ENCODE results near the gene DERL3.

Gene DERL3

GRCh38 chr22:23832226-23833016, 6.4 kb downstream of the DERL3 start:
- H3K4me3 ChIP-seq (ENCODE audit: low read depth, low read length), result no peak overlapping the region

GRCh38 chr22:23831781-23832180, 7.0 kb downstream of the DERL3 start:
- no peak overlapping the region for H3K4me3 ChIP-seq (ENCODE audit: low read depth, low read length)

GRCh38 chr22:23831261-23831660, 7.5 kb downstream of the DERL3 start:
- H3K4me3 ChIP-seq (ENCODE audit: low read depth, low read length), result no peak overlapping the region

- no peak overlapping the region for H3K4me3 ChIP-seq (ENCODE audit: low read depth, low read length)
Observed at GRCh38 chr22:23829845-23830372, 8.9 kb downstream of the DERL3 start.

GRCh38 chr22:23828800-23829680, 9.8 kb downstream of the DERL3 start:
- no peak overlapping the region for H3K4me3 ChIP-seq (ENCODE audit: low read depth, low read length)

GRCh38 chr22:23827351-23827995, 11.3 kb downstream of the DERL3 start:
- H3K4me3 ChIP-seq (ENCODE audit: low read depth, low read length), result no peak overlapping the region

GRCh38 chr22:23826510-23827350, 12.1 kb downstream of the DERL3 start:
- H3K4me3 ChIP-seq (ENCODE audit: low read depth, low read length), result no peak overlapping the region

GRCh38 chr22:23825246-23825905, 13.4 kb downstream of the DERL3 start:
- no peak overlapping the region for H3K4me3 ChIP-seq (ENCODE audit: low read depth, low read length)

- no peak overlapping the region for H3K4me3 ChIP-seq (ENCODE audit: low read depth, low read length)
Observed at GRCh38 chr22:23824476-23825245, 14.1 kb downstream of the DERL3 start.

- H3K4me3 ChIP-seq (ENCODE audit: low read depth, low read length), result no peak overlapping the region
Observed at GRCh38 chr22:23823331-23823791, 15.4 kb downstream of the DERL3 start.

- no peak overlapping the region for H3K4me3 ChIP-seq (ENCODE audit: low read depth, low read length)
Observed at GRCh38 chr22:23822101-23822671, 16.6 kb downstream of the DERL3 start.

- no peak overlapping the region for H3K4me3 ChIP-seq (ENCODE audit: low read depth, low read length)
Observed at GRCh38 chr22:23820748-23821211, 18.0 kb downstream of the DERL3 start.

GRCh38 chr22:23818541-23818940, 20.3 kb downstream of the DERL3 start:
- no peak overlapping the region for H3K4me3 ChIP-seq (ENCODE audit: low read depth, low read length)

GRCh38 chr22:23817146-23817545, 21.7 kb downstream of the DERL3 start:
- H3K4me3 ChIP-seq (ENCODE audit: low read depth, low read length), result no peak overlapping the region

- no peak overlapping the region for H3K4me3 ChIP-seq (ENCODE audit: low read depth, low read length)
Observed at GRCh38 chr22:23816156-23816976, 22.4 kb downstream of the DERL3 start.

- H3K4me3 ChIP-seq (ENCODE audit: low read depth, low read length), result no peak overlapping the region
Observed at GRCh38 chr22:23815541-23816155, 23.2 kb downstream of the DERL3 start.

GRCh38 chr22:23812378-23812777, 26.4 kb downstream of the DERL3 start:
- H3K4me3 ChIP-seq (ENCODE audit: low read depth, low read length), result no peak overlapping the region
